HG03196 (cell line): ENCODE measurements around the gene SMC1A.

Experiments
- ATAC-seq: cut with Tn5 transposase; IDR thresholded peaks from one replicate; pipeline ENCODE4 v1.9.1; 2021; ENCODE audit not compliant: unreplicated experiment

Gene SMC1A

DNA sequence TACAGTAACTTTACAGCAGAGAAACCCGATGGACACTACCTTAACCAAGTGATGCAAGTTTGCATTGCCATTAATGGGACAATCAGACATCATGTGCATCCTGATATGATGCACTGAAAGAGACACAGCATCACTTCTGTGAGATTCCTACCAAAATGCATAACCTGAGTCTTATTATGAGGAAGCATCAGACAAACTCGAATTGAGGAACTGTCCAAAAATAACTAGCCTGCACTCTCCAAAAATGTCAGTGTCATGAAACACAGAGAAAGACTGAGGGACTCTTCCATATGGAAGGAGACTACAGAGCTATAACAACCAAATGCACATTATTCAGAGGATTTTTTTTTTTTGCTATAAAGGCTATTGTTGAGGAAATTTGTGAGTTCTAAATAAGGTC is 74.5 kb downstream of the SMC1A start:
- ATAC-seq, result no peak

DNA sequence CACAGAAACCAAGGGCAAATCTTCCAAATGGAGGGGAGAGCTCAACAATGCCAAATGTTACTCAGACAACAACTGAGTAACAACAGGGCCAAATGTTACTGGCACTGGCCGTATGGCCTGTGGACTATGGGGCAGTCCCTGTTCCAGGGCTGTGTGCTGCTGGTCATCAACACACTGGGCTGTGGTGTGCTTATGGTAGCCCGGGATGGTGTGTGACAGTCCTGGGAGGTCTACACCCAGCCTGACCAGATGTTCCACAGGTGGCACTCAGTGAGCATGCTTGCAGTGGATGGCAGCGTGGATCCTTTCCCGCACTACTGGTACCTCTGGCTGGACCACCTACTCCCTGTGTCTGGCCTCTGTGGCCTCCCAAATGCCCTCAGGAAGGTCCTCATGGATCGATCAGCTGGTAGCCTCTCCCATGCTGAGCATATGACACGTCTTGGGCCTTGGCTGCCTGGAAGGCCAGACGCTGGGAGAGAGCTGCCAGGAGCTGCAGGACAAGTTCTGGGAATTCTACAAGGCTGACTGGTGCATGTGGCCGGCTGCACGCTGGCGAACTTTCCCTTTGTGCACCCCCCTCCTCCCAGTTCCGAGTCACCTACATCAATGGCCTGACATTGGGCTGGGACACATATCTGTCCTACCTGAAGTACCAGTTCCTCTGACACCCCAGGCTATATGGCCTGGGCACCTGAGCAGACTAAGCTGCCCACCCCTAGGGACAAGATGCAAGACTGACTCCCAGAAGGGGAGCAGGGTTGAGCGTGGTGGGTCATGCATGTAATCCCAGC is 81.4 kb downstream of the SMC1A start:
- no peak for ATAC-seq

DNA sequence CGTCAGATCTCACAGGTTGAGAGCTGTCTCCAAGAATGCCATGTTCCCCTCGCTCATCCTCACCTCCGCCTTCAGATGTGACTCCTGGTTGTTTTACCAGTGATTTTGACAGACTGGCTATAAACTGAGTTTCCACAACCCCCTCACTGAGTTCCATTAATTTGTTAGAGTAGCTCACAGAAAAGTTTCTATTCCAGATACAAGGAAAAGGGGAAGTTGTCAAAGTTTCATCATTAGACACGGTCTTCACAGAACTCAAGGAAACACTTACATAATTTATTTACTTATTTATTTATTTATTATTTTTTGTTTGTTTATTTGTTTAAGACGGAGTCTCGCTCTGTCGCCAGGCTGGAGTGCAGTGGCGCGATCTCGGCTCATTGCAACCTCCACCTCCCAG is 85.4 kb downstream of the SMC1A start:
- ATAC-seq, result no peak

DNA sequence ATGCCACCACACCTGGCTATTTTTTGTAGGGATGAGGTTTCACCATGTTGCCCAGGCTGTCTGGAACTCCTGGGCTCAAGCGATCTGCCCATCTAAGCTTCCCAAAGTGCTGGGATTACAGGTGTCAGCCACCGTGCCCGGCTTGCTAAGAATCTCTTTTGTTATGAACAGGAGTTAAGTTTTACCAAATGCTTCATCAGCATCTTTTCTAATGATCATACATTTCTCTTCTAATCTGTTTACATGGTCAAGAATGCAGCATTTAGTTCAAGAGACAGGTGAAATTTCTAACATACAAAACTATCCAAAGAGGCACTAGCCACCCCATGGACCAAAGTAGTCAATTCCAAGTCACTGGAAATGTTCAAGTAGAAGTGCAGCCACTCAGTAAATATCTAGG is 88.6 kb downstream of the SMC1A start:
- ATAC-seq, result no peak

DNA sequence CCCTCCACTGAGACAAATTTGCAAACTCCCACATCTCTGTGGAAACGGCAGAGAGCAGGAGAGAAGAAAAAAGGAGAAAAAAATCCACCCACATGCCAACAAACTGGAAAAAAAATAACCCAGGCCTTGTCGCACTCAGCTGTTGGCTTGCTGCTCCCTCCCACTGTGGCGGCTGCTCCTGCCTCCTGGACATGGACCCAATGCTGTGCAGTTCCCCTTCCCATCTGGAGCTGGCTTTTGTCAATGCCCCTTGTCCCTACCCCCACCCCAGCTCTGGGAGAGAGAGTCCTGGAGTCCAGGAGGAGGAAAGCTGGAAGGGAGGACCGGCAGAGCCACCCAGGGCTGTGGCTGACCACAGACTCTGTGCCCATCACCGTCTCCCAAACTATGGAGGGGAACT is 90.2 kb downstream of the SMC1A start:
- no peak for ATAC-seq

DNA sequence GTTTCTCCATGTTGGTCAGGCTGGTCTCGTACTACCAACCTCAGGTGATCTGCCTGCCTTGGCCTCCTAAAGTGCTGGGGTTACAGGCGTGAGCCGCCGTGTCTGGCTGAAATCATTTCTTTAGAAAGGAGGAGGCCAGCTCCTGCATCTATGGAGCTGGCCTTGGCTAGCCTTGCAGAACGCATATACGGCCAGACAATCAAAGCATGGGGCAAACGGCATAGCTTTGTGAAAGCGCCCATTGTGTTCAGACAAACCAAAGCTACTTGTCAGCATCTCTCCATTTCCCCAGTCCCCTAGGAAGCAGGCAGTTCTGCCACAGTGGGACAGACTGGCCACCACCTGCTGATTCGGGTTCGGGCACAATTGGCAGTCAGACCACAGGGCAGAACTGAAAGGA is 92.1 kb downstream of the SMC1A start:
- ATAC-seq, result no peak

DNA sequence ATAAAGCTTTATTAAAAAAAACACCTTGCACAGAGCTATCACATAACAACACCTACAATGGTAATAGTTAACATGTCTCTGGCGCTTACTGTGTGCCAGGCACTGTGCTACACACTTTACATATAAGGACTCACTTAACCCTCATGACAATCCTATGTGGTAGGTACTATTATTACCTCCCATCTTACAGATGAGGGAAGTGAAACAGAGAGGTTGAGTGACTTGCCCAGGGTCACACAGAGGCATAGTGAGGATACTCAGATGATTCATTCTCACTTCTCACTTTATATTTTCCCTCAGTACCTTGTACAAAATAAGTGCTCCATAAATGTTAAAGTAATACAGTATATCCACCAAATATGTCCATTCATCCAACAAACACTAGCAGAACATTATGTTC is 97.7 kb downstream of the SMC1A start:
- no peak for ATAC-seq
